Stomach (tissue), 9 donors: Measurements from ENCODE around the gene P2RY11. TPM values are rescaled to one million over a fixed set of nuclear protein-coding genes. Genes with fewer than 3 reads are reported as not detected.
A peak's percentile ranks its signal among the peaks of the same experiment; 100 is the strongest.

Experiments
- DNase-seq, 2 donors: peaks; one replicate each; pipeline versions ENCODE4 v3.0.0 to v3.0.0-alpha.2; 2013 to 2019
- H3K27ac ChIP-seq, 5 donors: fragments of 200-600 bp in 4 of 5; sonication (generic) in 4 of 5; one replicate each; pipeline ENCODE4 v1.5.1; 2013 to 2019; ENCODE audit warnings: mild to moderate bottlenecking in 1 of 5, moderate library complexity in 1 of 5
- H3K27me3 ChIP-seq, 3 donors: fragments of 200-600 bp; sonication (generic); one replicate each; pipeline ENCODE4 v1.5.1; 2017 to 2019; ENCODE audit warnings: mixed run types in 1 of 3
- H3K36me3 ChIP-seq, 4 donors: fragments of 200-600 bp; sonication (generic); 1 replicate in 3 of 4; 2 replicates in 1 of 4; pipeline ENCODE4 v1.5.1; 2016 to 2019
- H3K4me1 ChIP-seq, 4 donors: fragments of 200-600 bp; sonication (generic); one replicate each; pipeline ENCODE4 v1.5.1; 2016 to 2019
- H3K4me3 ChIP-seq, 4 donors: fragments of 200-600 bp; sonication (generic) in 3 of 4; one replicate each; pipeline ENCODE4 v1.5.1; 2016 to 2019; ENCODE audit warnings: mild to moderate bottlenecking in 1 of 4
- H3K9me3 ChIP-seq, 4 donors: fragments of 200-600 bp; sonication (generic); one replicate each; pipeline ENCODE4 v1.5.1; 2016 to 2019
- EP300 ChIP-seq: sonication (generic); formaldehyde crosslinking; IDR thresholded peaks from one replicate; pipeline ENCODE4 v1.6.1; 2017; ENCODE audit warnings: antibody characterized with exemption
- POLR2A ChIP-seq, 4 donors: fragments of 450-650 bp; IDR thresholded peaks; one replicate each; pipeline ENCODE4 v1.6.1; 2016; ENCODE audit warnings: antibody characterized with exemption in 4 of 4, control low read depth in 2 of 4, mild to moderate bottlenecking in 1 of 4, moderate library complexity in 1 of 4
- POLR2AphosphoS5 ChIP-seq, 3 donors: sonication (generic); formaldehyde crosslinking; IDR thresholded peaks; one replicate each; pipeline ENCODE4 v1.6.1; 2016; ENCODE audit warnings: antibody characterized with exemption in 3 of 3
- WGBS, 5 donors: extraction: QIAGEN DNeasy Blood & Tissue Kit in 3 of 5; methylation state at CpG; one replicate each; pipeline versions ENCODE4 v1.1.5 to v1.1.7; 2013 to 2018; 5-methylcytosine and 5-hydroxymethylcytosine counted together
- intact Hi-C: fragments of 100-400 bp; cut with DNase I; formaldehyde crosslinking; loops from one replicate; pipeline ENCODE4 v1.15.1; 2023; ENCODE audit warnings: low total_unique reads
- polyA plus RNA-seq, 3 donors: library from polyadenylated mRNA; stranded (reverse); fragments of 200-250 nt; gene quantifications; one replicate each; pipeline ENCODE4 v1.2.3, GENCODE V29; 2013
- total RNA-seq, 5 donors: library from RNA; depleted of rRNA; stranded (reverse); fragments of >200 nt; gene quantifications; one replicate each; pipeline versions ENCODE4 v1.1.0 to v1.2.3, GENCODE V29; 2014 to 2016
- TF ChIP-seq, protein P1 (sequence below), 7 experiments: fragments of 450-650 bp in 4 of 7; fragments of 200-600 bp in 3 of 7; sonication (generic) in 3 of 7; IDR thresholded peaks; one replicate each; pipeline ENCODE4 v1.5.1; 2016 to 2019; ENCODE audit warnings: antibody characterized with exemption in 7 of 7, control low read depth in 2 of 7, mild to moderate bottlenecking in 1 of 7
- donor health status: healthy with polysubstance abuse.
- donor health status: Bipolar disorder and iron deficiency.
- donor health status: healthy.

P2RY11 gene
- total and polyA plus RNA-seq, 8 donors = 1.8 to 24.8 (median 5.0) TPM

DNA sequence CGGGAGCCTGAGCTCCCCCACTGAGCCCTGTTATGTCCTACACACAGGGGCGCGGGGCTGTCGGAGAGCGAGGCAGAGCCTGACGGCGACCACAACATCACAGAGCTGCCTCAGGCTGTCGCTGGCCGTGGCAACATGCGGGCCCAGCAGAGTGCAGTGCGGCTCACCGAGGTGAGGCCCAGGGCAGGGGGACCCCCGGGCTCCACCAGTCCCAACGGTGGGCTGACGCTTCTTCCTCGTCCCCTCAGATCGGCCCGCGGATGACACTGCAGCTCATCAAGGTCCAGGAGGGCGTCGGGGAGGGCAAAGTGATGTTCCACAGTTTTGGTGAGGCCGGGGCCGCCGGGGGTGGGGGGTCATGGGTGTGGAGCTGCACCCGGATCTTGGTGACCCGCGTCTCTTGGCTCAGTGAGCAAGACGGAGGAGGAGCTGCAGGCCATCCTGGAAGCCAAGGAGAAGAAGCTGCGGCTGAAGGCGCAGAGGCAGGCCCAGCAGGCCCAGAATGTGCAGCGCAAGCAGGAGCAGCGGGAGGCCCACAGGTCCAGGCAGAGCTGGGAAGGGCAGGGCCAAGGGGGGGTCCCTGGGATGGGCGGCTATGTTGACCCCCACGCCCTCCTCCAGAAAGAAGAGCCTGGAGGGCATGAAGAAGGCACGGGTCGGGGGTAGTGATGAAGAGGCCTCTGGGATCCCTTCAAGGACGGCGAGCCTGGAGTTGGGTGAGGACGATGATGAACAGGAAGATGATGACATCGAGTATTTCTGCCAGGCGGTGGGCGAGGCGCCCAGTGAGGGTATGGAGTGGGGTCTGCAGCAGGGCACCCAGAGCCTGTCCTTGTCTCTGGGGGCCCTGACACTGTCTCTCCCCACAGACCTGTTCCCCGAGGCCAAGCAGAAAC, 1.2 kb upstream of the P2RY11 start:
- intact Hi-C loops = loop anchor here (10.0 kb wide), 1 partner anchor 144 kb away; the partner anchor contains the start of gene MRPL4
- Histone ChIP-seq H3K9me3 (no peaks in the 10 kb centered on the region), H3K27me3 (no peaks in the 10 kb centered on the region), H3K4me3 (no peak overlapping the region), H3K27ac (no peak overlapping the region), H3K4me1 (peaks cover 10 to 60% (median 42%) of the 10 kb centered on the region in 4 donors), H3K36me3 (peaks cover 50 to 73% (median 62%) of the 10 kb centered on the region in 4 donors)
- no peak for TF ChIP-seq POLR2A (IDR thresholded peaks at IDR 0.05)
- DNase-seq = no peak
- WGBS, 5 donors = 93 to 94% (median 94%) methylated on average over 28 to 44 of the region's 44 CpGs

DNA sequence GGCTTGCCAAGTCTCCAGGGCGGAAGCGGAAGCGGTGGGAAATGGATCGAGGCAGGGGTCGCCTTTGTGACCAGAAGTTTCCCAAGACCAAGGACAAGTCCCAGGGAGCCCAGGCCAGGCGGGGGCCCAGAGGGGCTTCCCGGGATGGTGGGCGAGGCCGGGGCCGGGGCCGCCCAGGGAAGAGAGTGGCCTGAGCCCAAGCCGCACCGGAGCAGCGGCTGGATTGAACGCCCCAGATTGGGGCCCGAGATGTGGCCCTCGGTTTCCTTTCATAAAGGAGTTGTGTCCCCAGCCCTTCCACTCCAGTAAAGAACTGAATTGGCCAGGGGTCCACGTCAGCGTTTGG, 548 bp upstream of the P2RY11 start:
- intact Hi-C loops = loop anchor here (10.0 kb wide), 1 partner anchor 144 kb away; the partner anchor contains the start of gene MRPL4
- 85 to 93% (median 86%) methylated on average over 19 of the region's 19 CpGs for WGBS, 5 donors
- Histone ChIP-seq H3K4me1 (peaks cover 10 to 54% (median 39%) of the 10 kb centered on the region in 4 donors), H3K36me3 (peaks cover 56 to 79% (median 68%) of the 10 kb centered on the region in 4 donors), H3K4me3 (no peak overlapping the region), H3K27ac (no peak overlapping the region), H3K9me3 (no peaks in the 10 kb centered on the region), H3K27me3 (no peaks in the 10 kb centered on the region)
- no peak for DNase-seq
- TF ChIP-seq POLR2AphosphoS5 (IDR thresholded peaks at IDR 0.05) (no peak), POLR2A (IDR thresholded peaks at IDR 0.05) (no peak), EP300 (no peak)
- TF ChIP-seq, protein P1, sequence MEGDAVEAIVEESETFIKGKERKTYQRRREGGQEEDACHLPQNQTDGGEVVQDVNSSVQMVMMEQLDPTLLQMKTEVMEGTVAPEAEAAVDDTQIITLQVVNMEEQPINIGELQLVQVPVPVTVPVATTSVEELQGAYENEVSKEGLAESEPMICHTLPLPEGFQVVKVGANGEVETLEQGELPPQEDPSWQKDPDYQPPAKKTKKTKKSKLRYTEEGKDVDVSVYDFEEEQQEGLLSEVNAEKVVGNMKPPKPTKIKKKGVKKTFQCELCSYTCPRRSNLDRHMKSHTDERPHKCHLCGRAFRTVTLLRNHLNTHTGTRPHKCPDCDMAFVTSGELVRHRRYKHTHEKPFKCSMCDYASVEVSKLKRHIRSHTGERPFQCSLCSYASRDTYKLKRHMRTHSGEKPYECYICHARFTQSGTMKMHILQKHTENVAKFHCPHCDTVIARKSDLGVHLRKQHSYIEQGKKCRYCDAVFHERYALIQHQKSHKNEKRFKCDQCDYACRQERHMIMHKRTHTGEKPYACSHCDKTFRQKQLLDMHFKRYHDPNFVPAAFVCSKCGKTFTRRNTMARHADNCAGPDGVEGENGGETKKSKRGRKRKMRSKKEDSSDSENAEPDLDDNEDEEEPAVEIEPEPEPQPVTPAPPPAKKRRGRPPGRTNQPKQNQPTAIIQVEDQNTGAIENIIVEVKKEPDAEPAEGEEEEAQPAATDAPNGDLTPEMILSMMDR (IDR thresholded peaks at IDR 0.05) = no peak

DNA sequence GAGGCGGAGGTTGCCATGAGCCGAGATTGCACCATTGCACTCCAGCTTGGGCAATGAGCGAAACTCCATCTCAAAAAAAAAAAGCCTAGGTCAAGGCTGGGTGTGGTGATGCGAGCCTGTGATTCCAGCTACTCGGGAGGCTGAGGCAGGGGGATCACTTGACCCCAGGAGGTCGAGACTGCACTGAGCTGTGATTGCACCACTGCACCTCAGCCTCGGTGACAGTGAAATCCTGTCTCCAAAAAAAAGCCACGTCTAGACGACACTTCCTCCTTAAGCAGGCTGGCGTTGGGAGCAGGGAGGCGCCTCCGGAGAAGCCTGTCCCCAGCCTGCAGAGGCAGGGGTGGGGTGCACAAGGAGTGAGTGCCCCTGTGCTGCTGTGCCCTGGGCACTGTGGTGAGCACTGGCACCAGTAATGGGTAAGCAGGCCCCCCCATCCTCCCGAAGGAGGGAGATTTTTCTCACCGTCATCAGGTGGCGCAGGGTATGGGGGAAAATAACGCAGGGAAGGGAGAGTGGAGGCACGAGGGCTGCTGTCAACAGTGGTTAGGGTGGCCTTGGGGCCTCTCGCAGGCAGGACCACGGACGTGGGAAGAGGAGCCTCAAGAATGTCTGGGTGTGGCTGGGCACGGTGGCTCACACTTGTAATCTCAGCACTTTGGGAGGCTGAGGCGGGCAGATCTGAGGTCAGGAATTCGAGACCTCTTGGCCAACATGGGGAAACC, 706 bp downstream of the P2RY11 start:
- TF ChIP-seq POLR2AphosphoS5 (IDR thresholded peaks at IDR 0.05) (peak in 1 of 3 donors; percentile 5), POLR2A (IDR thresholded peaks at IDR 0.05) (no peak)
- TF ChIP-seq, protein P1 (IDR thresholded peaks at IDR 0.05) = no peak
- Histone ChIP-seq H3K9me3 (no peaks in the 10 kb centered on the region), H3K27me3 (no peaks in the 10 kb centered on the region), H3K36me3 (peaks cover 69 to 90% (median 81%) of the 10 kb centered on the region in 4 donors), H3K27ac (peak overlapping the region in 4 of 5 donors; percentile 37 to 58 (median 42)), H3K4me1 (peaks cover 3 to 51% (median 32%) of the 10 kb centered on the region in 4 donors), H3K4me3 (no peak overlapping the region)
- no peak for DNase-seq
- intact Hi-C loops = loop anchor here (10.0 kb wide), 1 partner anchor 143 kb away; the partner anchor contains the start of gene MRPL4
- WGBS, 5 donors = 46 to 58% (median 49%) methylated on average over 19 to 23 of the region's 23 CpGs

DNA sequence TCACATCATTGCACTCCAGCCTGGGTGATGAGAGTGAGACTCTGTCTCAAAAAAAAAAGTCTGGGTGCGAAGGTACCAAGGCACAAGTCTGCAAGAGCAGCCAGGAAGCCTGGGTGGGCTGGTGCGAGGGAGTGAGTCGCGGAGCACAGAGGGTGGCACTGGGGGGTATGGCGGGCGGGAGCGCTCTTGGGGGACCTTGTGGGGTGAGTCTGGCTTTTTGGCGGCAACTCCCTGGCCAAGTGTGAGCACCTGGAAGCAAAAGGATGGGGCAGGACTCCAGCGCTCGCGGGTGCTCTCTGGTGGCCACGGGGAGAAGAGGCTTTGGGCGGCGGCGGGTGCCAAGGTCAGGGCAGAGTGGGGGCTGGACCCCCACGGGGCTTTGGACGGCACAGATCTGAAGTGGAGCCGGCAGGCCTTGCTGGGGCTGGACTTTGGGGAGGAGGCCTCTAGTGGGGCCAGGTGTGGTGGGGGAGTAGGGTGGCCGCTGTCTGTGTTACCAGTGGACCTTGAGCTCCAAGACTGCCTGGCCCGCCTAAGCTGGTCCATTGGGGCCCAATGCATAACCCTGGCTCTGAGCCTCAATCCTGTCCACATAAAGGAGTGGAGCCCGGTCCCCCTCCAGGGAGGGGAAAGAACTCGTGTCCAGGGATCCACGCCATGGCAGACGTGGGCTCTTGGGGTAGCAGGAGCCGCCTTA, 1.6 kb downstream of the P2RY11 start:
- Histone ChIP-seq H3K27ac (peak overlapping the region in 4 of 5 donors; percentile 20 to 58 (median 37)), H3K4me3 (no peak overlapping the region)

More for the DNA sequence above, 1.6 kb downstream of the P2RY11 start:
- Histone ChIP-seq H3K36me3 (peaks cover 72 to 90% (median 81%) of the 10 kb centered on the region in 4 donors), H3K27me3 (no peaks in the 10 kb centered on the region), H3K9me3 (no peaks in the 10 kb centered on the region), H3K4me1 (peaks cover 0 to 50% (median 27%) of the 10 kb centered on the region in 4 donors)
- intact Hi-C loops = loop anchor here (10.0 kb wide), 1 partner anchor 142 kb away; the partner anchor contains the start of gene MRPL4
- WGBS, 5 donors = 19 to 28% (median 23%) methylated on average over 19 to 25 of the region's 25 CpGs
- TF ChIP-seq, protein P1 (IDR thresholded peaks at IDR 0.05) = peak in 5 of 7 experiments; percentile 43 to 74 (median 57)
- TF ChIP-seq EP300 = no peak
- DNase-seq = peak; percentile 64 to 70
